ENCODE data around the gene INPP4B.
A peak's percentile ranks its signal among the peaks of the same experiment; 100 is the strongest.

Gene INPP4B

DNA sequence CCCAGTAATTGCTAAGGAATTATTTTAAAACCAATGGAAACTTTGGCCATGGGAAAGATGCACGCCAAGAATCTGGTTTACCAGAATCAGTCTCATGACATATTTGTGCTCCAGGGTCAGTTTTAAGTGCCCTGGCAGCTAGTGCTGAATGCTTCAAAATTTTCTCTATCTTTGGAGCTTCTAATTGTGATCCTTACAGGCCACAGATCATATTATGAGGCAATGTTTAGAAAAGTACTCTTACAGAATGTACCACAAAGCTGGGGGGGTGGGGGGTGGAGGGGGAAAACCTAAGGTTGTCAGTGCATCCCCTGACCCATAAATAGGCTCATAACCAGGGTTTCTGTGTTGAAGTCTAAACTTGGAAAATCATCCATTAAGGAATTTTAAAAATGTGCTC lies 514.5 kb downstream of the INPP4B start:
- DNase-seq = no peak

DNA sequence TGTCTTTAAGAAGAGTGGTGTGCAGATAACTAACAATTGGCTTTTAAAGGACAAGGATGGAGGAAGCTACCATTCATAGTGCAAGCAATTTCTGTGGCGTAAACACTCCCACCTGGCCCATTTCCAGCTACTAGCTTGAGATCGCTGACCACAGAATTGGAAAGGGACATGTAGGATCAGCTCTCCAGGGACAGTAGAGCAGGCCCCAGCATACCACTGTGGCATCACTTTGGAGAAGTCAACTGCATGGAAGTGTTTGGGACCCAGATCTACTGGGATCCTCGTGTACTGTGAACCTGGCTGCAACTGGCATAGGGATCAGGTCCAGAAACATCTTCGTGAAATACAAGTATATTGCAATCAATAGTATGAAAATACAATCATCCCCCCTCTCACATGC lies 515.0 kb downstream of the INPP4B start:
- no peak for DNase-seq

DNA sequence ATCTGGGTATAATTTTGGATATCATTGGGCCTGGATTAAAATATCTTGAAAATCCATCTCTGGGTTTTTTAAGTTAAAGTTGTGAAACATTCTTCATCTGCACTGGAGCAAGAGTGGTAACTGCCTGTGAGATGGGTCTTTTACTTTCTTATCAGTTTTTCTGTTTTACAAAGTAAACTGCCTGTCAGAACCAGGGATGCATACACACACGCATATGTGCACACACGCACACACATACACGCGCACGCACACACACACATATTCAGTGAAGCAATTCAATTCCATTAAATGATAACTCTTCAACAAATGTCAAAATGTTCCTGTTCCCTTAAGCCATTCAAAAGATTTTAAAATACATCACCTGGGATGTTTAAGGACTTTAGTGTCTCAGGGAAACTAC lies 515.8 kb downstream of the INPP4B start:
- DNase-seq = no peak

DNA sequence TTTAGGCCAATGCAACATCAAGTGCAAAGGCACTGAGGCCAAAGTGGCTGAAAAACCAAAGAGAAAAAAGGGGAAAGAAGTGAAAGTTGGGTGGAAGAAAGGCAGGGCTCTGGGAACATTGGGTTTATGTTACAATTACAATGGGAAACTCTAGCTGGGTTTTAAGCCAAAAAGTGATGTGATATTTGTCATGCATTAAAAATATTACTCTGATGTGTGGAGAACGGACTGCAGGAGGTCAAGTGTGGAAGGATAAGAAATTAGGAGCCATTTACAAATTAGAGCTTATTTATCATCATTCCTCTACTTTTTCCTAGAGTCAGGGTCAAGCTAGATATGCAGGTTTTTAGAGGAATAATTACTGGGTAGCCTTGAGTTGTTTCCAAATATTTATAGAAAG lies 516.8 kb downstream of the INPP4B start:
- DNase-seq = no peak

DNA sequence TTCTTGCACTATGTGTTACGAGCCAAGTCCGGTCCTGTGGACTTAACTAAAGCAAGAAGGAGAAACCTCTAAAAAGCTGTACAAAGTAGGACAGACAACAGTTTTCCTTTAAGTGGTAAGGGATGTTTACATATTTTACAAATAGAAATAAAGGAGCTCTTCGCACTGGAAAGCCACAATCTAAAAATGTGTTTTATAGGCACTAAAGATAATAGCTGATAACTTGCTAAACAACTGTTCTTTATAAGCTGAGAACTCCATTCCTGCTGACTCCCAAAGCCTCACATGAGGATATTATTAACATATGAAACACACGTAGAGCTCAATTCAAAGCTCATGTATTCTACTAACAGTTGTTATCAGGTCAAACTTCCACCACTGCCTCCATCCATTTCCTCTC lies 519.9 kb downstream of the INPP4B start:
- DNase-seq = no peak

DNA sequence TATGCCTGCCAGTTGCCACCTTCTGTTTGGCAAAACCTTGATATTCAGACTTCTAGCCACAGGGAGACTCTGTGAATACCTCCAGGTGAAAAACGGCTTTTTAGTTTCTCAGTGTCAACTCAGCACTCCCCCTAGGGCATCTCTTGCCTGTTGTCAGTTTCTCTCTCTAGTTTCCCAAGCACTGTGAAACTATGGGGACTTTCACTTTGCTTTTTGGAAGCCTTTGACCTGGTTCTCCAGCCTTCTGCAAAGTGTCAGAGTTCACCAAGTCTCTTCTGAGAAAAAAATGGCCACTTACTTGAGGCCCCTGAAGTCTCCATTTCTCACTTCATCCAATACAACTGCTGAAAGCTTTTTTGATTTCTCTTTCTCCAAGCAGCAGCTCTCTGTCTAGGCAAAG lies 521.5 kb downstream of the INPP4B start:
- no peak for DNase-seq

DNA sequence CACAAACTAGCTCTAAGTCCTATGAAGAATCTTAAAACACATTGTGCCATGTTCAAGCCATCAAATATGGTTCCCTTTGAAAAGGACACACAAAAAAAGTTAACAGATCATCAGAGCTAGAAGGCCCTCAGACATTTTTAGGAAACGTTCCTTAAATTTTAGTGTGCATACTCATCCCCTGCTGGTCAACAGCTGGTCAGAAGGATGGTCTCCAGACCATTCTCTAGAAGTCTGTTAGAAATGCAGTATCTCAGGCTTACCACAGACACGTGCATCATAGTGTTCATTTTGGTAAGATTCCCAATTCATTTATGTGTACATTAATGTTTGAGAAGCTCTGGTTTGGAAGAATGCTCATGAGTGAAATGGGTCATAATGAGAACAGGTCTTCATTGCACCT lies 523.1 kb downstream of the INPP4B start:
- no peak for DNase-seq

DNA sequence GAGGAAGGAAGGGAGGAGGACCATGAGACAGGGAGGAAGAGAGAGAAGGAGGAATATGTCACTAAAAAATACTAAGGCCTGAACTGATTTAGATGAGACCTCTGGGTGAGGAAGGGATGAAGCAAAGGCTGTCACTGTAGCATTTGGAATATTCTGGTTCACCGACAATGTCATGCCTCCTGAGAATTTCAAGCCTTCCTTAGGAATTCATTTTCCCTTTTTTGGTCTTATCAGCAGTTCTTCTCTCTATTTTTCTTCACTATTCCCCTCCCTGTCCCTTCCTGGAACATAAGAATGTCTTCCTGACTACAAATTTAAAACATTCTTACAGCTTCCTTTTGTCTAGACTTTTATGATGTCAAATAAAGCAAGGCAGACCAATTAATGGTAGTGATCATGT lies 527.8 kb downstream of the INPP4B start:
- no peak for DNase-seq

DNA sequence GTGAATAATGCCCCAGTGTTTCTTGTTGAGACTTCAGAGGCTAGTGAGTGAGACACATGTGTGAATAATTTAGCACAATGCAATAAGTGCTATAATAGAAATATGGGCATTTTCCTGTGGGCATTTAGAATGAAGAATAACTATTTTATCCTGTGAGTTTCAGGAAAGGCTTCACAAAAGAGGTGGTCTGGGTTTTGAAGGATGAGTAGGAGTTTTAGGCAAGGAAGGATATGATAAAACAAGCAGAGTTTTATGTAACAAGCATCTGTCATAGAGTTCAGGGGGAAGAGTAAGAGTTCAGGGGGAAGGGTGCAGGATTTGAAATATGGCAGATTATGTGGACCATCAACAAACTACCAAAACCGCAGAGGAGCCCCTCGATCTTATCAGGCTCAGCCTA lies 529.2 kb downstream of the INPP4B start:
- no peak for DNase-seq

DNA sequence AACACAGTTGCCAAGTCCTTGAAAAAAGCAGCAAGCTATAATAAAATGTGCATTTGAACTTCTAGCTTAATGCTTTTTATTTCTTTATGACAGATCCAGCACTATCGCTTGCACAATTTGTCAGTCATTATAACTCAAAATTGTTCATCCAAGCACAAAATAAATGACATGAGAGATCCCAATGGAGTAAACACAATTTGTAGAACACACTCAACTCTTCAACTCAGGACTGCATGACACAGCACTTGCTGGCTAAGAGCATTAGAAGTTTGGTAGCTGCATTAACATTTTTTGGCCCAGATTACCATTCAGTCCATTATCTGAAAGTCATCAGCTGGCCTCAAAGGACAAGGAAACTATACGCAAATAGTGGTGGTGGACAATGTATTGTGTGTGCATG lies 530.1 kb downstream of the INPP4B start:
- DNase-seq = no peak

DNA sequence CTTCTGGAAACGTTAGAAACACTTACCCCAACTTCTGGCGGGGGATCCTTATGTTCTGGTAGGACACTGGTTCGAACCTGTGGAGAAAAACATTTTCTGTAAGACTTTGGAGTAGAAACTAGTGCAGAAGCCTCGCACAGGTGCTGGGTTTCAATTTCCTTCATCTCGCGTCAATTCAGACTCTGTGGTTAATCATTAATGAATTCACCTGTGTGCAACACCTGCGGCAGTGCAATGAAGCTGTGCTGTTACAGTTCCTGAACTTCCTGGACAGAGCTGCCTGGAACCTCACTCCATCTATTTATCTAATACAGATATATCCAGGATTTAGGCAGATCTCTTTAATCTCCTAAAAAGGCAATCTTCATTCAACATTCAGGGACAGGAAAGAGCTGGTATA lies 531.4 kb downstream of the INPP4B start:
- peak in 1 of 2 donors; percentile 15 for DNase-seq

DNA sequence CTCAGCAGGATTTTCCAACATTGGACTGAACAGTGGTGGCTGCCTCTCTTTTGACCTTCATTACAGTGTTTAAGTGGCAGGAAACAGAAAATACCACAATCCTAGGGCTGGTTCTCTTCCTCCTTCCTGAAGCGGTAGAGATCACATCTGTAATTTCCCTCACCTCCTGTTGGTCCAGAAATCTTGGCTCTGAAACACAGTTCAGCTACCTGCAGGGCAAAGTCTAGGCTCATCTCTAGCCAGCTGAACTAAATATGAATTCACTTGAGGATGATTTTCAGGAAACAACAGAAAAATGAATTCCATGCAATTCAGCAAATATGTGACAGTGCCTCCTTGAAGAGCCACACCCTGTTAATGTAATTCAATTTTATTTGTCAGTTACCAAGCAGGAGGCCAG lies 531.9 kb downstream of the INPP4B start:
- no peak for DNase-seq

DNA sequence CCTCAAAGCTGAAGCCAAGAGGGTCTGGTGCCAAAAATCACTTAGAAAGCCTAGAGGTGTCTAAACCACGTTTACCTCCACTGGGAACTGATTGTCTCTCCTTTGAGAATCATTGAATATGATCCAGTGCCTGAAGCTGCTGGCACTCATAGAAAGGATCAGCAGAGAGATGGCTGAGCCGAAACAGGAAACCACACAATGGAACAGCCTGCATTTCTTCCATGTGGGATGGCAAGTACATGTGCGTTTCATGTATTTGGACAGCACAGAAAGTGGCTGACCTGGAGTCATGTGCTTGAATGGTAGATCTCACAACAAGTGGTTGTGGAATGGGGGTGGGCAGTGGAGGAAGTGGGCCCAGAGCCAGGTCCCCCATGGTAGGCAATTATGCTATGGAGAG lies 533.7 kb downstream of the INPP4B start:
- no peak for DNase-seq

DNA sequence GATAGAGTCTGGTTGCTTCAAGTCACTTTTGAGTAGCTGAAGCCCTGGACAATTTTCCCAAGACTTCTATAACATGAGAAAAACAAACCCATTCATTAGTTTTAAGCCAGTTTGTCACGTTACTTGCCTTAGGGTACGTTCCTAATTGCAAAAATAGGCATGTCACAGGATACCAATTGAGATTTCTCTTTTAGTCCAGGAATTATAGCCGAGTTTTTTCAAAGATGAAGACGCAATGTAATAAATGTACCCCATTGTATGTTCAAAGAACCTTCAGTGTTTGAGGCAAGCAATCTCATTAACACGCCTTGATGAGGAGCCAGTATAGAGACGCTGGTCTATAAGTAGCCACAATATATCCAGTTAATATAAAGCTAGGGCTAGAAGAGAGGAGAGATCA lies 534.2 kb downstream of the INPP4B start:
- no peak for DNase-seq

DNA sequence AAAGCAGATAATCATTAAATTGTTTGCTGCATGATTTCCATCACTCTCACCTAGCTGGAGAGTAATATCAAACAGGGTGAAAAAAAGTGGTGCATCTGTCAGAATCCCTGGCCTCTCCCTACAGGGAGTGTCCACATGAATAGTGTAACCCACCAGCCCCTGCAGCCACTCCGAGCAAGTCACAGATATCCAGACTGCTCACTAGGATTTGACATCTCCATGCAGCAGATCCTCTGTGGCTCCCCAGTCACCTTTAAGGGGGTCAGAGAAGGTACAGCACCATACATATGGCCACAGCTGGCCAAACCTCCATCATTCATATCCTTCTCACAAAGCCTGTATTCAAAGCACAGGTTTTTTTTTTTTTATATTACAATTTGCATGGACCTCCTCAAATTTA lies 536.3 kb downstream of the INPP4B start:
- DNase-seq = no peak

DNA sequence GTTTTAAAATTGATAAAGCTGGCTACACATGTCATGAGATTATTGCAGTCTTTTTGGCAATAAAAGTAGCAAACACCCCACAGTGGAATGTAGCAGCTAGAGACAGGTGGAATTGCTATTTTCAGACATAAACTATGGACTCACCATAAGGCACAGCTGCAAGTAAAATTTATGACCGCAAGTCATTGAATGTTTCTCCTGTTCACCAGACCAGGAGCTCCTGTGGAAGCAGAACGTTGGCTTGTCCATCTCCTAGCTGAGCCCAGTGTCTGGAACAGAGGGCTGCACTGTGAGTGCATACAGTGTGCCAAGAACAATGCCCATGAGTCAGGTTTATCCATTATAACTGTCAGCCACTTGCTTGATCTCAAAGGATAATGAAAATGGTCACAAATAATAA lies 538.2 kb downstream of the INPP4B start:
- DNase-seq = no peak

DNA sequence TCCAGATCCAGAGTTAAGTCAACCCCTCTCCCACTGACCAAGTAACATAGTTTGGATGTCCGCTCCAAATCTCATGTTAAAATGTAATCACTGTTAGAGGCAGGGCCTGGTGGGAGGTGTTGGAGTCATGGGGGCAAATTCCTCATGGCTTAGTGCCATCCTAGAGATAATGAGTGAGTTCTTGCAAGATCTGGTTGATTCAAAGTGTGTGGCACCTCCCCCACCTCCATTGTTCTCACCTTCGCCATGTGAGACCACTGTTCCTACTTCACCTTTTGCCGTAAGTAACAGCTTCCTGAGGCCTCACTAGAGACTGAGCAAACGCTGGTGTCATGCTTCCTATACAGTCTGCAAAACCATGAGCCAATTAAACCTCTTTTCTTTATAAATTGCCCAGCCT lies 548.8 kb downstream of the INPP4B start:
- DNase-seq = no peak

DNA sequence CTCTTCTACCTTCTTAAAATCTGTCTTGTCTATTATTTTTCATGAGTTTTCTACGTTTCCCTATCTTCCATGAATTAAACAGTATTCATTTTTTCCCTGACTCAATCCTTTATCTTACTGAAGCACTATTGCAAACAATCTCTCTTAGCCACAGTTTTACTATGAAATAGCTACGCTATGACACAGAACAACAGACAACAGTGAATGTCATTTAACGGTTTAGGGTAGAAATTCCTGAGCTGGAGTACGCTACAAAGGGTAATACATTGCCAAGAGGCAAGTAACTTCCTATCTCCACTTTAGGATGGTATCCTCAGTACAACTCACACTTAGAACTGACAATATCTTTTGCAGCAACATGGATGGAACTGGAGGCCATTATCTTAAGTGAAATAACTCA lies 552.6 kb downstream of the INPP4B start:
- no peak for DNase-seq

DNA sequence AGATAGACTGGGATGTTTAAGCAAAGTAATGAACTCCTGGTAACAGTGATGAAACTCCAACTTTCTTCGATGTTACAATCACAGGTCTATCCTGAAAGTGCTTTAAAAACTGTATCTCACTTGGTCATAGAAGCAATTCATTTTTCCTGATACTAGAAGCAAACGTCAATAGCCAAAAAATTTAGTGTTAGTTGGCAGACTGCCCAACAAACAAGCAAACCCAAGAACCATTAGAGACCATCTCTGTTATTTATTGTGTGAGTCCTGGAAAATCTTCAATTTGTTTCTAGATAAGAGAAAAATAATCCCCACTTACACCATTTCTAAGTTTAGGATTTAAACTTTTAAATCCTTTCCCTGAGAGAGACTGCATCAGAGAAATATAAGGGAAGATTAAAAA lies 553.9 kb downstream of the INPP4B start:
- DNase-seq = no peak

DNA sequence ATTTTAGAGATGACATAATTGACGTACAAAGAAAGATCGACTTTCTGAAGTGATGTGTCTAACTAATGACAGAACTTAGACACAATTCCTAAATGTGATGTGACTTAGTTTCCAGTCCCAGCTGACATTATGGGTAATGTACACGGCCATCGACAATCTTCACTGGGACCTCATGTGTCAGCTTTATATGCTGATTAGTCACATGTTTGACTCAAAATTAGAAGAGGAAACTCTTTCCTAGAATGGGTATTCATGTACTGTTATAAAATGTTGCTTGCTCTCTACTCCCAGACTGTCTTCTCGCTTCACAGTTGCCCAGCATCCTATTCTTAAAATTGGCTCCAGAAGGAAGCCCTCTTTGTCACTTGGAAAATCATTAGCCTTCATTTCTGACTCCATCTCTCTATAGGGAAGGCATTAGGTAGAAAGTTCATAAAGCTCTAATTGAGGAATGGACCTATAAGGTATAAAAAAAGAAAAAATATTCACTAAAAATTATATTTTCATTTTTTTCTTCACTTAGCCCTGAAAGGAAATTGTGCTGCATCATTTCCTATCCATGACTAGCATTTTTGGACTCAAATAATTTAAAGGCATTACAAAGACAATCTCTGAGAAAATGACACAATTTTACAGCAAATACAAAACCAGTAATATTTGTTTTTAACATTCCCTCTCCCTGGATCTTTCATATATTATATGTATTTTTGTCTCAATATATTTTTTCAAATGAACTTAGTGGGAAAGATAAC lies 554.6 kb downstream of the INPP4B start:
- DNase-seq = no peak

DNA sequence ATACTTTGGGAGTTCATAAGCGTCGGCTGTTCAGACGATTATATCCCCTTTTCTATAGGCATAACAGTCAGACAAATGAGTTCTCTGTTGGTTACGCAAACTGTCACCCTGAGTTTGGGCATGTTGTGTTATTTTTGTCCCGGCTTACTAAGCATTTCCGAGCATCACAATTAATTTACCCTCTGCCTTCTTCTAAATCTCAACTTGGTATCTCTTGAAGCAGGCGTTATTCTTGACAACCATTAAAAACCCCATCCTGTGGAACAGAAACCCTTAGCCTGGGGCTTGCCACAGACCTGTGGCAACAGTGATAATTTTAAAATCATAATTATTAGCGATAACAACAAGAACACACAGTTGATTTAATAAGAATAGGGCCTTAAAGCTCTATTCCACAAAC lies 558.7 kb downstream of the INPP4B start:
- DNase-seq = no peak

DNA sequence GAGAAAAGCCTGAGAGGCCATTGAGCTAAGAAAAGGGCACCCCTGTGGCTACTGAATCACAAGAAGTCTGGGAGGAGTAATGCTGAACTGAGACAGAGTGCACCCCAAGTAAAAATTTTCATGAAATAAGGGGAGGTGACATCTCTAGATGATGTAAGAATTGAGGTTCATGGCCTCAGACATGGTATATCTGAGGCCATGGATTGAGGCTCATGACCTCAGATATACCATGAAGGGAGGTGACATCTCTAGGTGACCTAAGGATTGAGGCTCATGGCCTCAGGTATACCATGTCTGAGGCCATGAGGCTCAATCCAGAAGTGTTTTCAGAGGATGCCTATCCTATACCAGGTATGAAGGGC lies 560.9 kb downstream of the INPP4B start:
- no peak for DNase-seq

DNA sequence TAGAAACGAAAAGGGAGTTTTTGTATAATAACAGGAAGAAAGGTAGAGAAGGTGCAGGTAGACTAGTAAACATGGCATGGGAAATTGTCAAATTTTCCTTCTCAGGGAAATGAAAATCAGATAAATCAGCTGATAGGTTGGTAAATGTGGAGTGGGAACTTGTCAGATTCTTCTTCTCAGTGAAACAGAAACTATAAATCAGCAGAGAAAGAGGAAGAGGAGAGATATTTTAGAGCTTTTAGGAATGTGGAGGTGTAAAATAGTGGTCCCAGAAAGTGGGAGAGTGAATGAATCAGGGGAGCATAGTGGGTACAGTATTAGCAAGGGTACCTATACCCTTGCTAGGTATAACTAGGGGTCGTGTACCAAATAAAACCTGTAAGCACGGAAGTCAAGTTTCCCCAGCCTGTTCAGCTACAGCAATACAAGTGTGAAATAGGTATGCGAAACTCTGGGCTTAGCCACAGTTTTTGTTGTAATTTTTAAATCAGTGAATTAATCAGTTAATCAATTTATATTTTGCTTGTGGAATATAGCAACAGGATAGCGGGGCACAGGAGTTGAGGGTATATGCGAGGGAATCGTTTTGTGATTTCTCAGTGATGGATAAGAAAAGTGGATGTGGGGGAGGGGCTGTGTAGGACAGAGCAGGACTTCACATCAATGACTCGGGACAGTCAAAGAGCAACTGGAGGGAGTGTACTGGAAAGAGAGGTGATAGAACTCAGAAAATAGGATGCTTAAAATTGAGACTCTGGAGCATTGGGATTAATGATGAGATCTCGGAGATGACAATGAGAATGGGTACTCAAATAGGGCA lies 561.5 kb downstream of the INPP4B start:
- DNase-seq = no peak

DNA sequence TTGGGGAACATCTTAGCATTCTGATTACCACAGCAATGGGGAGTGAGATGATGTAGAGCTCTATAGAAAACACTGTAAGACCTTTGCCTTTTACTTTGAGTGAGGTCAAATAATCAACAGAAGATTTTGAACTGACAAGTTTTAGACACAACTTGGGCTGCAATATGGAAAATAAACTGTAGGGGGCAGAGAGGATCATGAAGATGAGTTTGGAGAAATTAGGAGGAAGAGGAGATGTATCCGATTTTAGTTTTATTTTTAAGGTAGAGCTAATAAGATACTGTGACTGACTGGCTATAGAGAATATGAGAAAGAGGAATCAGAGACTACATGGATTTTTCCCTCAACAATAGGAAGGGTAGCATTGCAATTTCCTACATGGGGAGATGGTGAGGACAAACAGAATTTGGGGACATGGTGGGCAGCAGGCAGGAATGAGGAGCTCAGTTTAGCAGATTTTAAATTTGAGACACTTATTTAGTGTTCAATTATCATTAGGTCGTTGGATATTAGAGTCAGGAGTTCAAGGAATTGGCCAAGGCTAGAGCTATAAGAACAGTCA lies 563.1 kb downstream of the INPP4B start:
- peak in 1 of 2 donors; percentile 50 for DNase-seq
